ENCODE data around the gene NFU1. TPM values are rescaled to one million over a fixed set of nuclear protein-coding genes. Genes with fewer than 3 reads are reported as not detected.
"Not testable (repeated sequence)": the region's sequence is repeated elsewhere in the genome, so short reads cannot be mapped to it uniquely, and the experiment has no call there.

NFU1 gene
- total RNA-seq, 1 donor from 2014 or later = 17.2 TPM

DNA sequence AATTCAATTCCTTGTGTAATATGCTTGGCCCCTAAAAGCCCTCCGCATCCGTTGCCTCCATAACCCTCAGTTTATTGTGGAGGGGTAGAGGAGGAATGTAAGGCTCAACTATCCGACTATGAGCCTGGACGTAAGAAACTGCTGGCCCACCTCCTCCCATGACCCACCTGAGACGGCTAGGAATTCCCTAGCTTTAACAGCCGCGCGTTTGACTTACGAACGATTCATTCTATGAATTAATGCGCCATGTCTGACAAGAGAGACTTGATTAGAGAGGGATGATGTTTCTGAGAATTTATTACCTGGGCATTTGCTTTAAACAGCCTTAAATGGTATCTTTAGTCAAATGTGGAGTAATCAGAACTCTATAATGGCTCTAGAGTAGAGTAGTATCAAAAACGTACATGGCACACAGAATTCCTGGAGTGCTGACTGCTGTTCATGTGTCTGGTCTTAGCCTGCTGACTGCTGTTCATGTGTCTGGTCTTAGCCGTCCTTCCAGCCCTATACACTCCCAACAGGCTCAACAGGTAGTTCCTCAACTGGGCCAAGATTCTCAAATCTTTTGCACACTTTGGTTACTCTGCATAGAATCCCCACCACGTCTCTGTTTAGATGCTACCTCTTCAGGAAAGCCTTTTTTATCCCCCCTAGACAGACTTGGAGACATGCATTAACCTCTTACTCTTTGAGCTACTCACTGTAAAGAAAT lies 49.3 kb downstream of the NFU1 start:
- intact Hi-C loops (cut with micrococcal nuclease) = loop anchor here (1.0 to 5.0 kb wide), 10 partner anchors 49 to 1607 kb away; partner anchors contain the start of genes ADD2, APLF, C2orf42 and FBXO48

DNA sequence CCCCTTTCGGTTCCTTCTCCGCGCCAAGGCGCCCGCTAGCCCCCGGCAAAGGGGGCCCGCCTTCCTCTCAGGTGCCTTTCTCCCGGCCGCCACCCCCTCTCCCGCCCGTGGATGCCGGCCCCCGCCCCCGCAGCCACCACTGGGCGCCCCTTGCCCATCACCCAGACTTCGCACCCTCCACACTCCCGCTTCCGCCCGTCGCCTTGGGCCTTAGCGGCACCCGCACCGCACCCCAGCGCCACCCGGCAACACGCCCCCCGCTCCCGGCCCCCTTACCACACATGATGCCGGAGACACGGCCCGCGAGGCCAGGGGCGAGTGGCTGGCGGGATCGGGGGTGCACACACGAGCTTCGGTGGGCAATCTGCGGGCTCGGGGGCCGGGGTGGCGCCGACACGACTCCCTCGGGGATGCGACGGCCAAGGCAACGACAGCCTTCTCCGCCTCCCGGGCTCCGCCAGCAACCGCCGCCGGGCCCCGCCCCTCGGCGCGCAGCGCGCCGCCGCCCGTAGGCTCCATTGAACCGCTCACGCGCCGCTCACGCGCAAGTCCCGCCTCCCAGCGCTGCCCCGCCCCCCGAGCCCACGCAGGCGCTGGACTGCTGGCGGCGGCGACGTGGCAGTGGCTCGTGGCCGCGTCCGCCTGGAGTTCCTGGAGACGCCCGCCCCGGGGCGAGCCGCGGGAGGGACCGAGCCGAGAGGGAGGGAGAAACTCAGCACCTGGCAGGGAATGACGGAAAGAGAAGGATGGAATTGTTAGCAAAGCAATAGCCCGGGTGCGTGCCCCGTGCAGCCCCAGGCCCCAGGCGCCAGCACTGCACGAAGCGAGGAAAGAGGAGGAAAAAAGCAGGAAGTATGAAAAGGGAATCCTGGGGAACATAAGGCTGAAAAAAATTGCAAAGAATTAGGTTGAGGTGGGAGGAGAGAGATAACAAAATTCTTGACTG lies 50.2 kb downstream of the NFU1 start, which contains the start of gene GFPT1:
GFPT1 (minus strand) TSS at position 439 of the 946 bp plus-strand sequence; CDS start at position 283, 156 bp downstream.
- intact Hi-C loops (cut with micrococcal nuclease) = loop anchor here (1.0 to 5.0 kb wide), 11 partner anchors 12 to 1608 kb away; partner anchors contain the start of genes ADD2, APLF, C2orf42 and FBXO48

DNA sequence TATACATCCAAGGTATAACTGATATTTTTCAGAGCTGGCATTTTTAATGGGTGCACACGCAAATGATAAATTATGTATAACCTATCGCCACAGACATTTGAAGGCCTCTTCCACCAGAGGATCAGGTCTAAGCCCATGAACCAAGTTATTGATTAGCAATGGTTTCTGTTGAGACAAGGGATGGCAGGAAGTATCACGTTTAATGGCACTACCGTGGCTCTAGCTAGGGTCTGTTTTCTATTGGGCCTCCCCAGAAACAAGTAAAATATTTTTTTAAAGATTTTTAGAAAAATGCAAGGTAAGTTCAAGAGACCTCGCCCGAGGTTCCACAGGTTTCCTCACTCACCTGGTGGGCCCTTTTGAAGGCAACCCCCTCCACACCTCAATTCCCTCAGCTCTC lies 50.9 kb downstream of the NFU1 start:
- intact Hi-C loops (cut with micrococcal nuclease) = loop anchor here (1.0 to 5.0 kb wide), 7 partner anchors 11 to 1381 kb away; partner anchors contain the start of genes ADD2, APLF, C2orf42 and FBXO48

DNA sequence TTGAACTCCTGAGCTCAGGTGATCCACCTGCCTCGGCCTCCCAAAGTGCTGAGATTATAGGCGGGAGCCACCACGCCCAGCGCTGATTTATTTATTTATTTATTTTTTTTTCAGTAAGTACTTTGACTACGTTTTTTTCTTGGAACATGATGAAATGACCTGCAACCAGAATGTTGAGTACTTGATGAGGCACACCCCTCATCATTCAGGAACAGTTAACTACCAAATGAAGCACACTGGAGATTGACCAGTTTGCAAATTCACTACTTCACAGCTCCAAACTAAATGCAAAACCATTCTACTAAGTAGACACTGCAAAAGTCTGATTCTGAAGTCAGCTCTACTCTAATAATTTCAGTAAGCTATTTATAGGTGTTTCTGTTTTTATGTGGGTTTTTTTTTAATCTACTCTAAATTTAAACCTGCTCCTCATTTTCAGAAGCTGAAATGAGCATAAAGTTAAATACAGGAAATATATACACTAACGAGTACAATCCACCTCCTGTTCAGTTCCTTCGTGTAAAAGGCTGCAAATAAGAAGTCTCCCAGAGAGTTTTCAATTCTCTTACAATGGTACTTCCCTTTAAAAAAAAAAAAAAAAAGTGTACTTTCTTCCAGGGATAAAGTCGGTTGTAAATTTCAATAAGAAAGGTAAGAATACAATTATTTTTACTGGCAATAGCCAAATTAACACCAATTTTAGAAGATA lies 51.6 kb downstream of the NFU1 start:
- intact Hi-C loops (cut with micrococcal nuclease) = loop anchor here (1.0 to 5.0 kb wide), 7 partner anchors 10 to 1382 kb away; partner anchors contain the start of genes ADD2, APLF, C2orf42 and FBXO48

DNA sequence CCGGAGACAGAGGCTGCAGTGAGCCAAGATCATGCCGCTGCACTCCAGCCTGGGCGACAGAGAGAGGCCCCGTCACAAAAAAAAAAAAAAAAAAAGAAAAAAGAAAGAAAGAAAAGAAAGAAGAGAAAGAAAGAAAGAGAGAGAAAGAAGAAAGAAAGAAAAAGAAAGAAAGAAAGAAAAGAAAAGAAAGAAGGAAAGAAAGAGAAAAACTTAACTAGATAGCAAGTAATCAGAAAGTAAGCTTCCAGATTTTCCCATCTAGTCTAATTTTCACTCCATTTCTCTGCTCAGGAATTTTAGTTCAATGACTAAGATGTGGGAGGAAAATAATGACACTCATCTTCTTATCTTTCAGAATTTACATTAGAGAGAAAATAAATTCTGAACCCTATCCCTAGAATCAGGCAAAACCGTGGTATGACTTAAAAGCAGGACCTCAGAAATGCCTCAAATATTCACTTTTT lies 52.6 kb downstream of the NFU1 start:
- intact Hi-C loops (cut with micrococcal nuclease) = loop anchor here (5.0 kb wide), 4 partner anchors 908 to 1383 kb away; partner anchors contain the start of genes ADD2, APLF, FBXO48 and SNRPG

DNA sequence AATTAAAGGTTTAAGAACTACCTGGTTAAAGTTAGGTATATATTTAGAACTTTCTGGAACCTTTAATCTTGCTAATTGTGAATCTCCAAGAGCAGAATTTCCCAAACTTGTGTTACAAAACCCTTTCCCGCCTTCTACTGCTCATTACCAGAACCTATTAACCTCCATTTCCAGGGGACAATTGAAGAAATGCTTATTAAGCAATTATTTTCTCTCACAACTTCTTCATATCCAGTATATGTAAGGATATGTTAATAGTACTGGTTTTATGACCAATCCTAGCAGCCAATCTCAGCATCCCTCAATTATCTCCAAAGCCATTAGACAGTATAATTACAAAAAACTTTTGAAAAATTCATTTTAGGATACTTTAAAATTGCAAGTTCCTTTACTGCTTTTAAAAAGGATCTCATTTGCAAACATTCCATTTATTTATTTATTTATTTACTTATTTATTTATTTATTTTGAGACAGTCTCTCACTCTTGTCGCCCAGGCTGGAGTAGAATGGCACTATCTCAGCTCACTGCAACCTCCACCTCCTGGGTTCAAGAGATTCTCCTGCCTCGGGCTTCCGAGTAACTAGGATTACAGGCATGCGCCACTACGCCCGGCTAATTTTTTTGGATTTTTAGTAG lies 53.9 kb downstream of the NFU1 start:
- intact Hi-C loops (cut with micrococcal nuclease) = no loop called here

DNA sequence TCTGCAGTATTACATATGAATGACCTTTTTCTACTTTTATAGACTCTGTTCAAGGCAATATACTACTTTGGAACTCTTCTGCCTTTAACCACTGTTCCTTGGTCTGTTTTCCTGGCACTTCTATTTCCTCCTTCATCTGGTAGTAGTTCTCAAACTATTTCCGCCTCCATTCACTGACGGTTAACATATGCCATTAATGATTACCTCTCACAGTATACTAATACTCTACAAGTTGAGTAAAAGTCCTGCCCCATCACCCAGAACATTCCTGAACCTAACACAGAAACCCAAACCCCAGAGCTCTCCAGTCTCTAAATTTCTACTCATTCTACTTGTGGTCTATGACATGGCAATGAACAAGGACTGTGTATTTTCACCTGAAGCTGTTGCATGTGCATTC lies 54.7 kb downstream of the NFU1 start:
- intact Hi-C loops (cut with micrococcal nuclease) = no loop called here

DNA sequence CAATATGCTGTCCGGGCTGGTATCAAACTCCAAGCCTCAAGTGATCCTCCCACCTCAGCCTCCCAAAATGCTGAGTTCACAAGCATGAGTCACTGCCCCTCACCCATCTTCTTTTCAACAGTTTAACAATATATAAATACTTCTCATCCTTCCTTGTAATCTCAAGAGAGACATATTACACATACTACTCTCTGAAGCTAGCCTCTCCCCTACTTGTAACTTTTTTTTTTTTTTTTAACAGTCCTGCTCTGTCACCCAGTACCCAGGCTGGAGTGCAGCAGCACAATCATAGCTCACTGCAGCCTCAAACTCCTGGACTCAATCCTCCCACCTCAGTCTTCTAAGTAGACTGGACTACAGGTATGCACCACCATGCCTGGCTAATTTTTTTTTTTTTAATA lies 55.9 kb downstream of the NFU1 start:
- intact Hi-C loops (cut with micrococcal nuclease) = no loop called here

DNA sequence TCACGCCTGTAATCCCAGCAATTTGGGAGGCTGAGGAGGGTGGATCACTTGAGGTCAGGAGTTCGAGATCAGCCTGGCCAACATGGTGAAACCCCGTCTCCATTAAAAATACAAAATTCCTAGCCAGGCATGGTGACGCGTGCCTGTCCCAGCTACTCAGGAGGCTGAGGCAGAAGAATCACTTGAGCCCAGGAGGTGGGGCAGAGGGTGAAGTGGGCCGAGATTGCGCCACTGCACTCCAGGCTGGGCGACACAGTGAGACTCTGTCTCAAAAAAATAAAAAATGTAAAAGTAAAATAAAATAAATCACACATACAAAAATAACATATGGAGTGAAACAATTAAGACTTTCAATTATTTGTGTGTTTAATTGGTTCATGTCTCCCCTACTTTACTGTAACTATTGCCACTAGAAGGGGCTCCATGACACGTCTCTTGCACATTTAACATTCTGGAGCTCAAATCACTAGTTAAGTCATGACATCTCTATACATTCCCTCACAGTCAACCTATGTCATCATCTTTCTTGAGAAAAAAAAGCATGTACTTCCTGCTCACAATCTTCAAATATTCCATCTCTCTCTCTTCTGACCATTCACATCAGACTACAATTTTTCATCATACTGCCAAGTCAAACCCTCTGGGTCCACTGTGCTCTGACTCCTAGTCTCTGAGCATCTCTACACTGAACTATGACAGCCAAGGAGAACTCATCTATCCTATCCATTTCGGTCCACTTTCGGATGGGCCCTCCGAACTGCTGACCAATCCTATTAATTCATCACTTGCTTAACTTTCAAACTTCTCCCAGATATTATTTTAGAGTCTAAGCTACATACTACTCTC lies 56.9 kb downstream of the NFU1 start:
- intact Hi-C loops (cut with micrococcal nuclease) = no loop called here

DNA sequence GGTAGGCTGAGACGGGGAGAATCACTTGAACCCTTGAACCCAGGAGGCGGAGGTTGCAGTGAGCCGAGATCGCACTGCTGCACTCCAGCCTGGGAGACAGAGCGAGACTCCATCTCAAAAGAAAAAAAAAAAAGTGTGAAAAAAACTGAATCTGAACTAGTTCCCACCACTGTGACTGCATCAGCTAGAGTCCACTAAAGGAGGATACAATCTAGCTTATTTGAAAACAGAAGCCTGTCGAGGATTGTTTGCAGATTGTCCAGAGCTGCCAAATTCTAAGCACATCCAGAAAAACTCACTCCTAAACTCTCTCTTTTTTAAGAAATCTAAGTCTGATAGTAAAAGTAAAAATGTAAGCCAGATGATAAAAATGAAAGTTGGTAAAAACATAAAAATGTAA lies 60.8 kb downstream of the NFU1 start:
- intact Hi-C loops (cut with micrococcal nuclease) = loop anchor here (5.0 kb wide), 1 partner anchor 191 kb away; no protein-coding TSS in a partner anchor

DNA sequence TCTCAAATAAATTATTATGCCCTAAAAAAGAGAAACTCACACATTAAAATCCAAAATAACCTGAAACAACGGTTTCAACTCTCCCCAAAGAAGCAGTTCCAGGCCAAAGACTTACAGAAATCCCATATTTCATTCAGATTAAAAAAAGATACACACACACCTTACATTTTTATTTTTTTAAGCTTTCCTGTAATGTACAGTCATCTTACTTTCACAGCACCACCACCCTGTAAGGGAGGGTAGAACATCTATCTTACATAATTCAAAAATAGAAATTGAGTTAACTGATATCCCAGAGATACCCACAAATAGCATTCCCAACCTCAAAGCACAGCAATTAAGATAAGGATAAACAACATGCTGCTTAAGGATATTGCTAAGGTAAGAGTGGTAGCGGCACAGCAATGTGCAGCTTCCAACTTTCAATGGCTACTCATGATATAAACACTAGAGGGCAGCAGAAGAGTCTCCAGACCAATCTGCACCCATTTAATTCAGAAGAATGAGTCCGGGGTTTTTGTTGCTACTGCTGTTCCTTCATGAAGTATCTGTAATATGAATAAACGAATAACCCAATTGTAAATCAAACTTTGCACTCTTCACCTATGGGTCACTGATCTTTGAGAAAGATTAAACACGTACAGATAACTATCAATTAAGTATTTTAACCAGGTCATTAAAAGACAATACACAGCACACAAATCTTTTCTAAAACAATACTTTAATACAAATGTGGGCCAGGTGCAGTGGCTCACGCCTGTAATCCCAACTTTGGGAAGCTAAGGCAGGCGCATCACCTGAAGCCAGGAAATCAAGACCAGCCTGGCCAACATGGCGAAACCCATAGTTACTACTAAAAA lies 61.5 kb downstream of the NFU1 start:
- intact Hi-C loops (cut with micrococcal nuclease) = loop anchor here (1.0 to 5.0 kb wide), 4 partner anchors 11 to 339 kb away; no protein-coding TSS in a partner anchor

DNA sequence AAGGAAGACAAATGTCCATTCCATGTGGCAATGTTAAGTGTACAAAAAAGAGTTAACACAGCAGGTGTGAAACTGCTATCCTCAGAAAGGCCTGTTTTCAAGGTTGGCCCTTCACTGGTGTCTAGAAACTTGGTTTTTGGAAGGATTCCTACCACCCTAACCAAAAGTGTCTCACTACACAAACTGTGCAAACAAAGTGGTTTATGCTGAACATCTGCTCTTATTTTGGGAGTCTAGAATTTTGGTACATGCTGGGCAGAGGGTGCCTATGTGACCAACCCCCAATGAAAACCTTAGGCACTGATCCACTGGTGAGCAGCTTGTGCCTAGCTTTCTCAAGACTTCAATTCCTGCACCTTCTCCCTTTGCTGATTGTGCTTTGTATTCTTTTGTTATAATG lies 64.5 kb downstream of the NFU1 start:
- intact Hi-C loops (cut with micrococcal nuclease) = no loop called here

DNA sequence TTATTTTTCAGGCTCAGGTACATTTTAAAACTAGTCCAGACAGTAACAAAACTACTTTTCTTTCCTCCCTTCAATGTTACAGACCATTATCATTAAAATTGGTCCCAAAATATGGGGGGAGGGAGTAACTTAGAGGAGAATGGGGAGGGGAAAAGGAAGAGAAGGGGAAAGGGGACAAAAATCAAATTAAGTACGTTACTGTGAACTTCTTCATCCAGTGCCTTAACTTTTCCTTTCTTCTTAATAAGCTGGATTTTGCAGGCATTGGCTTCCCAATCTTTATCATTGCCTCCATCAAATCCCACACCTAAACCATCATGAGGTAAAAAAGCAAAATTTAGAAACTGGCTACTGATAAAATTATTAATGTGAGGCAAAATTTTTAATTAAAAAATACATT lies 67.4 kb downstream of the NFU1 start:
- intact Hi-C loops (cut with micrococcal nuclease) = no loop called here

DNA sequence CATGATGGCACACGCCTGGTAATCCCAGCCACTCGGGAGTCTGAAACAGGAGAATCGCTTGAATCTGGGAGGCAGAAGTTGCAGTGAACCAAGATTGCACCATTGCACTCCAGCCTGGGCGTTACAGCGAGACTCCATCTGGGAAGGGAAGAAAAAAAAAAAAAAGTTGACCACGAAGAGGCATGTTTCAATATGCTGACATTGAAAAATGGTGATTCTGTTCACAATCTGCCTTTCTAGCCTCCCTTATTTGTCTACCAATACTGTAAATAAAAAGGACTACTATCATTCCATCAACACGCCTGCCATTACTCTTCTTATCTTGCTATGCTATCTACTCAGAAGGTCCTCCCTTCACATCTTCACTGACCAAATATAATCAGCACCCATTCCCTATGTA lies 68.6 kb downstream of the NFU1 start:
- intact Hi-C loops (cut with micrococcal nuclease) = no loop called here

DNA sequence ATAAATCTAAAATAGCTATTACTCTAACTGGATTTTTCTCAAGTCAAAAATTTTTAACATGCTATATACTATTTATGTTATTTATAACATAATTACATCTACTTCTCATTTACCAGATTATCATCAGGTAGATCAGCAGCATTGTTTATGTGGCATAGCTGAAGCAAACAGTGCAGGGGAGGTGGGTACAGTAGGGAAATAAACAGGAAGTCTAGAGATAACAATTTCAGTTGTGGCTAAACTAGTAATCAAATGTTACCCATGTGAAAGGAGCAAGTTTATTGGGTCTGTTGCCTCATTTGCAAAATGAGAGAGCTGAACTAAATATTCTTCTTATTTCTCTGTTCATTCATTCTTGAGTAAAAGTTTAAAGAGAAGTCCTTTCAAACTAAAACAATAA lies 77.9 kb downstream of the NFU1 start:
- intact Hi-C loops (cut with micrococcal nuclease) = no loop called here

DNA sequence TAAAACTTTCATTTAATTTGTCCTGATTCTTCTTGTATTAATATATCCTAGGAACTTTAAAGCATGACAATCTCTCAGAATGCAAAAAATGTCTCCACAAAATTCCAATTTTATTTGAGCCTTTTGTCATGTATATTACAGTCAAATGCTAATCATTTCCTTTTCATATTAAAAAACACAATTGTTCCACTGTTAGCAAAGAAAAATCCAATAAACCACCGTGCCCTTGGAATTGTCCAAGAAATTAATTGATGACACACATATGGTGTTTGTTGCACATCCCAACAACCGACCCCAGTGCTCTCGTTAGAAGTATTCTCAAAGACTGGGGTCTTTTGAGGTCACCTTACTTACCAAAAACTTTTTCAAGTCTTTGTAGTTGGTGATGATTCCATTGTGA lies 78.3 kb downstream of the NFU1 start:
- intact Hi-C loops (cut with micrococcal nuclease) = no loop called here

DNA sequence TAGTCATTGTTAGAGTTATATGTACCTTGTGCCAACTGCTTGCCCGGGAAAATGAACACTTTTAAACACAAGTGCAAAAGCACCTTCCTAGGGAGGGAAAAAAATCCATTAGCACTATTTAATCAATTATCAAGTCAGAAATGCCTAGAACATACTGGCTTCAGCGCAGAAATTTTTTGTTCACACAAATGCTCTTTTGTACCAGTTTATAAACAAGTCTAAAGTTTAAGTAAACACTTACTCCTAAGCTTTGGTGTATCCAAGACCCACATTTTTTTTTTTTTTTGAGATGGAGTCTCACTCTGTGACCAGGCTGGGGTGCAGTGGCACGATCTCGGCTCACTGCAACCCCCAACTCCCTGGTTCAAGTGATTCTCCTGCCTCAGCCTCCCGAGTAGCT lies 80.8 kb downstream of the NFU1 start:
- intact Hi-C loops (cut with micrococcal nuclease) = no loop called here

DNA sequence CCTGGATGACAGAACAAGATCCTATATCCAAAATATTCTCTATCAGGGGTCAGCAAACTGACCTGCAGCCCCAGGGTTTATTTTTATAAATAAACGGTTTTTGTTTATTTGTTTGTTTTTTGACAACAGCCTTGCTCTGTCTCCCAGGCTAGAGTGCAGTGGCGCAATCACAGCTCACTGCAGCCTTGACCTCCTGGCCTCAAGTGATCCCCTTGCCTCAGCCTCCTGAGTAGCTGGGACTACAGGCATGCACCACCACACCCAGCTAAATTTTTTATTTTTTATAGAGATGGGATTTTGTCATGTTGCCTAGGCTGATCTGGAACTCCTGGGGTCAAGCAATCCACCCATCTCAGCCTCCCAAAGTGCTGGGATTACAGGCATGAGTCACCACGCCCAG lies 82.3 kb downstream of the NFU1 start:
- intact Hi-C loops (cut with micrococcal nuclease) = not testable (repeated sequence)

DNA sequence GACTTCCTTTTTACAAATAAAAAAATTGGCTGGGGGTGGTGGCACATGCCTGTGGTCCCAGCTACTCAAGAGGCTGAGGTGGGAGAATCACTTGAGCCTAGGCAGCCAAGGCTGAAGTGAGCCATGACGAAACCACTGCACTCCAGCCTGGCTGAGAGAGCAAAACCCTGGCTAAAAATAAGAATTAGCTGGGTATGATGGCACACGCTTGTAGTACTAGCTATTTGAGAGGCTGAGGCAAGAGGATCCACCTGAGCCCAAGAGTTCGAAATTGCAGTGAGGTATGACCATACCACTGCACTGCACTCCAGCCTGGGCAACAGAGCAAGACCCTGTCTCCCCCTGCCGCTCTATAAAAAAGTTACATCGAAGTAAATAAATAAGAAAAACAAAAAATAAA lies 83.9 kb downstream of the NFU1 start:
- intact Hi-C loops (cut with micrococcal nuclease) = no loop called here
